ENCODE data around the gene TEP1.

- TF ChIP-seq, protein P1, sequence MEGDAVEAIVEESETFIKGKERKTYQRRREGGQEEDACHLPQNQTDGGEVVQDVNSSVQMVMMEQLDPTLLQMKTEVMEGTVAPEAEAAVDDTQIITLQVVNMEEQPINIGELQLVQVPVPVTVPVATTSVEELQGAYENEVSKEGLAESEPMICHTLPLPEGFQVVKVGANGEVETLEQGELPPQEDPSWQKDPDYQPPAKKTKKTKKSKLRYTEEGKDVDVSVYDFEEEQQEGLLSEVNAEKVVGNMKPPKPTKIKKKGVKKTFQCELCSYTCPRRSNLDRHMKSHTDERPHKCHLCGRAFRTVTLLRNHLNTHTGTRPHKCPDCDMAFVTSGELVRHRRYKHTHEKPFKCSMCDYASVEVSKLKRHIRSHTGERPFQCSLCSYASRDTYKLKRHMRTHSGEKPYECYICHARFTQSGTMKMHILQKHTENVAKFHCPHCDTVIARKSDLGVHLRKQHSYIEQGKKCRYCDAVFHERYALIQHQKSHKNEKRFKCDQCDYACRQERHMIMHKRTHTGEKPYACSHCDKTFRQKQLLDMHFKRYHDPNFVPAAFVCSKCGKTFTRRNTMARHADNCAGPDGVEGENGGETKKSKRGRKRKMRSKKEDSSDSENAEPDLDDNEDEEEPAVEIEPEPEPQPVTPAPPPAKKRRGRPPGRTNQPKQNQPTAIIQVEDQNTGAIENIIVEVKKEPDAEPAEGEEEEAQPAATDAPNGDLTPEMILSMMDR (IDR thresholded peaks at IDR 0.05; ENCODE audit: poor library complexity) = no peak
- no peak for TF ChIP-seq EZH2phosphoT487 (IDR thresholded peaks at IDR 0.05; ENCODE audit: low read depth, severe bottlenecking, unreplicated experiment)
Observed at GRCh38 chr14:20383636-20384035, 29.7 kb downstream of the TEP1 start.
